Uterus (tissue), 4 donors: Measurements from ENCODE around the gene ACOXL. TPM values are rescaled to one million over a fixed set of nuclear protein-coding genes. Genes with fewer than 3 reads are reported as not detected.

Source experiments
- DNase-seq, 2 donors: peaks; one replicate each; pipeline ENCODE4 v3.0.0-alpha.2; 2019 to 2020
- H3K27ac ChIP-seq, 2 donors: fragments of 200-600 bp; sonication (generic); 1 replicate in 1 of 2; 2 replicates in 1 of 2; pipeline ENCODE4 v1.5.1; 2016 to 2018
- H3K27me3 ChIP-seq, 2 donors: fragments of 200-600 bp; sonication (generic); one replicate each; pipeline ENCODE4 v1.5.1; 2018 to 2019; ENCODE audit warnings: control low read depth in 1 of 2
- H3K36me3 ChIP-seq, 2 donors: fragments of 200-600 bp; sonication (generic); one replicate each; pipeline ENCODE4 v1.5.1; 2019; ENCODE audit warnings: control low read depth in 1 of 2
- H3K4me1 ChIP-seq, 2 donors: fragments of 200-600 bp; sonication (generic); one replicate each; pipeline ENCODE4 v1.5.1; 2018 to 2019; ENCODE audit warnings: control low read depth in 1 of 2
- H3K4me3 ChIP-seq, 2 donors: fragments of 200-600 bp; sonication (generic); 1 replicate in 1 of 2; 2 replicates in 1 of 2; pipeline ENCODE4 v1.5.1; 2018 to 2019; ENCODE audit warnings: mild to moderate bottlenecking in 1 of 2
- H3K9me3 ChIP-seq, 2 donors: fragments of 200-600 bp; sonication (generic); one replicate each; pipeline ENCODE4 v1.5.1; 2019; ENCODE audit warnings: control low read depth in 1 of 2
- POLR2A ChIP-seq, 2 donors: fragments of 450-650 bp; IDR thresholded peaks; one replicate each; pipeline ENCODE4 v1.6.1; 2016; ENCODE audit warnings: antibody characterized with exemption in 2 of 2, mild to moderate bottlenecking in 1 of 2, moderate library complexity in 1 of 2
- intact Hi-C: fragments of 100-400 bp; cut with DNase I; formaldehyde crosslinking; loops from one replicate; pipeline ENCODE4 v1.15.1; 2023; ENCODE audit warnings: low total_unique reads
- total RNA-seq, 4 donors: library from RNA; depleted of rRNA in 3 of 4; stranded (reverse); fragments of >200 nt in 3 of 4; gene quantifications; one replicate each; pipeline versions ENCODE4 v1.1.0 to v1.2.4, GENCODE V29; 2014 to 2023
- TF ChIP-seq, protein P1 (sequence below), 4 experiments: fragments of 200-600 bp in 2 of 4; fragments of 450-650 bp in 2 of 4; sonication (generic) in 2 of 4; IDR thresholded peaks; one replicate each; pipeline ENCODE4 v1.5.1; 2016 to 2019; ENCODE audit warnings: antibody characterized with exemption in 4 of 4, mild to moderate bottlenecking in 2 of 4, moderate library complexity in 1 of 4
- donor health status: DM: yes; HTN: yes; CAD: no.

Gene ACOXL
- total RNA-seq, 4 donors from 2014 or later: 0.18 to 0.41 TPM; not detected in 2

DNA sequence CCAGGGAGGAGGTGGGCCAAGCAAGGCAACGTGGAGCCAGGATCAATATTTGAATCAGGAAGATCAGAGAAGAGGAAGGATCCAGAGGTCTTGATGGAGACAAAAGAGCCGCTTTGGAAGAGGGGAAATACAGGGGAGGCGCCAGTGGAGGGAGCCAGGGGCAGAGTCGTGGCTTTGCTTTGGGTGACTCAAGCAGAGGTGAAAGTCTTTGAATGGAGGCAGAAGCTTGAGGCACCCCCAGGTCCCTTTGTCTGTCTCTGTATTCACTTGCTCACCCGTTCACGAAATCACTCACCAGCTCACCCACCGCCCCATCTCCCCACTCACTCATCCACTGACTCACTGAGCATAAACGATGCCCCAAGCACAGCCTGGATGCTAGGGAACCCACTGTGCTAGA, 134.1 kb downstream of the ACOXL start:
- Histone ChIP-seq H3K4me1 (no peaks in the 10 kb centered on the region), H3K9me3 (no peaks in the 10 kb centered on the region), H3K4me3 (no peak overlapping the region), H3K27ac (no peak overlapping the region), H3K27me3 (no peaks in the 10 kb centered on the region), H3K36me3 (no peaks in the 10 kb centered on the region)
- TF ChIP-seq, protein P1, sequence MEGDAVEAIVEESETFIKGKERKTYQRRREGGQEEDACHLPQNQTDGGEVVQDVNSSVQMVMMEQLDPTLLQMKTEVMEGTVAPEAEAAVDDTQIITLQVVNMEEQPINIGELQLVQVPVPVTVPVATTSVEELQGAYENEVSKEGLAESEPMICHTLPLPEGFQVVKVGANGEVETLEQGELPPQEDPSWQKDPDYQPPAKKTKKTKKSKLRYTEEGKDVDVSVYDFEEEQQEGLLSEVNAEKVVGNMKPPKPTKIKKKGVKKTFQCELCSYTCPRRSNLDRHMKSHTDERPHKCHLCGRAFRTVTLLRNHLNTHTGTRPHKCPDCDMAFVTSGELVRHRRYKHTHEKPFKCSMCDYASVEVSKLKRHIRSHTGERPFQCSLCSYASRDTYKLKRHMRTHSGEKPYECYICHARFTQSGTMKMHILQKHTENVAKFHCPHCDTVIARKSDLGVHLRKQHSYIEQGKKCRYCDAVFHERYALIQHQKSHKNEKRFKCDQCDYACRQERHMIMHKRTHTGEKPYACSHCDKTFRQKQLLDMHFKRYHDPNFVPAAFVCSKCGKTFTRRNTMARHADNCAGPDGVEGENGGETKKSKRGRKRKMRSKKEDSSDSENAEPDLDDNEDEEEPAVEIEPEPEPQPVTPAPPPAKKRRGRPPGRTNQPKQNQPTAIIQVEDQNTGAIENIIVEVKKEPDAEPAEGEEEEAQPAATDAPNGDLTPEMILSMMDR (IDR thresholded peaks at IDR 0.05): no peak
- TF ChIP-seq POLR2A (IDR thresholded peaks at IDR 0.05): no peak
- DNase-seq: no peak
- intact Hi-C loops: no loop called here

DNA sequence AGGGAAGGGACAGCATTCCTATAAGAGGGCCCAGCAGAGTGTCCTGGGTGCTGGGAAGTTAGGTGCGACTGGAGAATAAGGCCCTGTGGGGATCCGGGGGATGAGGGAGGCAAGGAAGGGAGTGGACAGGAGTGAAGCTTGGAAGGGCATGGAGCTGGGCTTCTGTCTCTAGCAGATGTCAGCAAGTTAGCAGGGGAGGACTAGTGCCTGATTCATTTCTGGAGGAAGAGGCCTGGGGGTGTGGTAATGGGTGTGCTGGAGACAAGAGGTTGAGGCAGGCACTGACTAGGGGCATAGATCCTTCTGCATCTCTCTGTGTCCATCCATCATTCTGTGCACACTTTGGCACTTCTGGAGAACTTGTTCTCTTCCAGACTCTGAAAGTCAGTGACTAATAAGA, 134.7 kb downstream of the ACOXL start:
- H3K27ac ChIP-seq: no peak overlapping the region
- intact Hi-C loops: no loop called here
- H3K4me3 ChIP-seq: no peak overlapping the region
- no peaks in the 10 kb centered on the region for H3K9me3 ChIP-seq
- no peaks in the 10 kb centered on the region for H3K36me3 ChIP-seq
- DNase-seq: no peak
- H3K4me1 ChIP-seq: no peaks in the 10 kb centered on the region
- no peaks in the 10 kb centered on the region for H3K27me3 ChIP-seq
- TF ChIP-seq POLR2A (IDR thresholded peaks at IDR 0.05): no peak
- TF ChIP-seq, protein P1 (IDR thresholded peaks at IDR 0.05): no peak

DNA sequence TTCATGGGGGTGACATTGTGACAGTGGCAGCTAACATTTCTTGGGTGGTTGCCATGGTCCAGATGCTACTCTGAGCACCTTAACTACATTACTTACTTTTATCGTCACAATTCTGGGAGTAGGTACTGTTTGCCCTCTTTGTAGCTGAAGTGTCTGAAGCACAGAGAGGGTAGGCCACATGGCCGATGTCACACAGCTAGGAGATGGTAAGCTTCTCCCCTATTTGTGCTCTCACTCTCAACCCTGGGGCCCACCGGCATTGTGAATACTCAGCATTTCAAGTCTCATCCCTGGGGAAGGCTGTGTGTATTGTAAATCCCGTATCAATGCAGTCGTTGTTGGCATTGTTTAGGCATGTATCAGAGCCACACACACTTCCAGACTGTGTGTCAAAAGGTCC, 136.6 kb downstream of the ACOXL start:
- intact Hi-C loops: no loop called here
- Histone ChIP-seq H3K27ac (no peak overlapping the region), H3K9me3 (no peaks in the 10 kb centered on the region), H3K4me3 (no peak overlapping the region), H3K36me3 (no peaks in the 10 kb centered on the region), H3K27me3 (no peaks in the 10 kb centered on the region), H3K4me1 (no peaks in the 10 kb centered on the region)
- no peak for DNase-seq
- TF ChIP-seq, protein P1 (IDR thresholded peaks at IDR 0.05): no peak
- TF ChIP-seq POLR2A (IDR thresholded peaks at IDR 0.05): no peak

DNA sequence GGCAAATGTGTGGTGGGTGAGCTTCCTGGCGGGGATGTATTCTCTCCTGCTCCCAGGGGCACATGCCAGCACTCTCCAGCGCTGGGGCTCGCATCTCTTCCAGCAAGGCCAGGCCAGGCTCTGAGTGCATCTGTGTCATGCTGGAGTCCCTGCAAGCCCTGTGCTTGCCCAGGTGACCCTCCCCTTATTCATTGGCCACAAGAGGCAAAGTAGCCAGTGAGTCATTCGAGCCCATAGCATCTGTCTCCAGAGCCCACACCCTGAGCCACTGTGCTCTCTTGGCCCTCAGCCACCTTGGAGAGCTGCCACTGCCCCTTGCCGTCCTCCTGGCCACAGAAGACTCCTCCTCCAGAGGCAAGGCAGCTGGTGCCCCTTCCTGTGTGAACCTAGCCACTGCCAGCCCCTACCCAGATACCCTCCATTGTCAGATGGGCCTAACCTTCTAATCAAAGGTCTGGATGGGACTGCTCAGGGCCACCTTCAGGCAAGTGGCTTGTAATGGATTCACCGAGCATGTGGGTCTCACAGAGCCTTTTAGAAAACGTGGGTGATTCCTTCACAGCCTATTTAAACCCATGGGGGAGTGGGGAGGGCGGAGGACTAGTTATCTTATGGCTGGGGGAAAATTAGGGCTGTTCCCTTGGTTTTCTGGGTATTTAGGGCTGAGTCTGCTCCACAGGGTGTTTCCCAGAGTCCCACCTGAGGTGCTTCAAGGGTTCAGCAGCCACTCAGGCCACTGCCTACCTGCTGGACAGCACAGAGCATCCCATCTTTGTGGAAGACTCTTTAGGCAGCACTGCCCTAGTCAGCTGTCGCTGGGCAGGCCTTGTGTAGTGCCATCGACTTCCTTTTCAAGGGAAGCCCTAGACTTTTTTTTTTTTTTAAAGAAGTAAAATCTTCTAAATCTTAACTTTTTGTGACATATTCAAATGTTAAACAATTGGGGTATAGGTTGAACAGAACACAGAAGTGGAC, 137.4 kb downstream of the ACOXL start:
- no peaks in the 10 kb centered on the region for H3K9me3 ChIP-seq
- H3K4me3 ChIP-seq: no peak overlapping the region
- no peaks in the 10 kb centered on the region for H3K36me3 ChIP-seq
- H3K4me1 ChIP-seq: no peaks in the 10 kb centered on the region
- no peaks in the 10 kb centered on the region for H3K27me3 ChIP-seq
- no peak for TF ChIP-seq POLR2A (IDR thresholded peaks at IDR 0.05)
- TF ChIP-seq, protein P1 (IDR thresholded peaks at IDR 0.05): no peak
- no peak for DNase-seq
- intact Hi-C loops: no loop called here
- H3K27ac ChIP-seq: no peak overlapping the region

DNA sequence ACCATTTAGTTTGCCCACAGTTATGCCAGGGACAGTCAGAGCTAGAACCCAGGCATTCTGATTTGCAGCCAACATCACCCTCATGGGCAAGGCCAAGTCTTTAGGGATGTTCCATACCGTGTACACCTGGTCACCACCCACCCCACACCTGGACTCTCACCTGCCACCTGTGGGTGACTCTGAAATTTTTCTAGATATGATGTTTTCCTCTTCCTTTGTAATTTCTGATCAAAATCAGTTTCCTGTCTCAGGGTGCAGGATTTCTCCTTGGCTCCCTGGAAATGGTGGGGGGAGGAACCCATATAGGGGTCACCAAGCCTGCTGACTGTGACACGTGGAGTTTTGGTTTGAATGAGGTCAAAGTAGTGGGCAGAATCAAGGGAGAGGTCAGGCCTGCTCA, 138.2 kb downstream of the ACOXL start:
- Histone ChIP-seq H3K9me3 (no peaks in the 10 kb centered on the region), H3K4me1 (no peaks in the 10 kb centered on the region), H3K27me3 (no peaks in the 10 kb centered on the region), H3K36me3 (no peaks in the 10 kb centered on the region), H3K27ac (no peak overlapping the region), H3K4me3 (no peak overlapping the region)
- TF ChIP-seq POLR2A (IDR thresholded peaks at IDR 0.05): no peak
- no peak for DNase-seq
- intact Hi-C loops: no loop called here
